Natural killer cell (primary cell): Measurements from ENCODE around the gene METTL8. TPM values are rescaled to one million over a fixed set of nuclear protein-coding genes. Genes with fewer than 3 reads are reported as not detected.
"Not testable (repeated sequence)": the region's sequence is repeated elsewhere in the genome, so short reads cannot be mapped to it uniquely, and the experiment has no call there.

Source experiments
- ATAC-seq, 3 donors: fragments of 150-1000 bp in 2 of 3; fragments of 200-7000 bp in 1 of 3; cut with Tn5 transposase; 1 replicate in 1 of 3; 2 replicates in 2 of 3; pipeline ENCODE4 v1.10.0; 2021; ENCODE audit warnings: mild to moderate bottlenecking in 2 of 3, moderate library complexity in 2 of 3
- DNase-seq, 2 donors: peaks; one replicate each; pipeline versions ENCODE4 v3.0.0 to v3.0.0-alpha.2; 2013 to 2021; ENCODE audit warnings: mixed read lengths in 1 of 2
- H3K27ac ChIP-seq: one replicate; pipeline ENCODE4 v1.5.1; 2013; ENCODE audit warnings: mild to moderate bottlenecking, low read length
- H3K27me3 ChIP-seq: one replicate; pipeline ENCODE4 v1.6.1; 2013; ENCODE audit warnings: low read length; ENCODE audit not compliant: control insufficient read depth, insufficient read depth
- H3K36me3 ChIP-seq: one replicate; pipeline ENCODE4 v1.6.1; 2013; ENCODE audit warnings: low read length; ENCODE audit not compliant: control insufficient read depth, insufficient read depth
- H3K4me1 ChIP-seq: one replicate; pipeline ENCODE4 v1.6.1; 2013; ENCODE audit warnings: low read length; ENCODE audit not compliant: control insufficient read depth, insufficient read depth
- H3K4me3 ChIP-seq: one replicate; pipeline ENCODE4 v1.5.1; 2013; ENCODE audit warnings: low read length
- H3K9me3 ChIP-seq: one replicate; pipeline ENCODE4 v1.6.1; 2013; ENCODE audit warnings: low read length; ENCODE audit not compliant: control insufficient read depth, insufficient read depth
- H3K27ac Mint-ChIP-seq, 2 donors: one replicate each; pipeline ENCODE4 v1.8.0; 2022; ENCODE audit warnings: mild to moderate bottlenecking in 2 of 2, mixed read lengths in 2 of 2, moderate library complexity in 1 of 2
- H3K27me3 Mint-ChIP-seq, 2 donors: one replicate each; pipeline ENCODE4 v1.8.0; 2022; ENCODE audit warnings: low read depth in 2 of 2, mixed read lengths in 2 of 2
- H3K36me3 Mint-ChIP-seq: one replicate; pipeline ENCODE4 v1.8.0; 2022; ENCODE audit warnings: mixed read lengths
- H3K4me1 Mint-ChIP-seq, 2 donors: one replicate each; pipeline ENCODE4 v1.8.0; 2022; ENCODE audit warnings: mixed read lengths in 2 of 2
- H3K4me3 Mint-ChIP-seq: one replicate; pipeline ENCODE4 v1.8.0; 2022; ENCODE audit warnings: mild to moderate bottlenecking, moderate library complexity, mixed read lengths
- H3K9me3 Mint-ChIP-seq, 2 donors: one replicate each; pipeline ENCODE4 v1.8.0; 2022; ENCODE audit warnings: mixed read lengths in 2 of 2
- CTCF ChIP-seq: fragments of 200-600 bp; IDR thresholded peaks from one replicate; pipeline ENCODE4 v1.8.0; 2022; ENCODE audit warnings: antibody characterized with exemption
- WGBS: methylation state at CpG from one replicate; pipeline ENCODE4 v1.1.7; 2013; ENCODE audit warnings: missing lambda C conversion rate; ENCODE audit not compliant: insufficient coverage; 5-methylcytosine and 5-hydroxymethylcytosine counted together
- intact Hi-C: fragments of 100-400 bp; cut with micrococcal nuclease; formaldehyde crosslinking; loops from one replicate; pipeline ENCODE4 v1.14.2; 2022
- total RNA-seq, 4 donors: library from RNA; stranded (reverse); fragments of 120-200 nt in 1 of 4; gene quantifications; one replicate each; pipeline versions ENCODE4 v1.2.3 to v1.2.4, GENCODE V29; 2013 to 2022

METTL8 gene
- total RNA-seq, 3 donors from 2014 or later (not counting 1 experiment from before 2014, with no cell fraction given) = 14.3 to 16.7 (median 15.2) TPM

- peaks cover 3% of the 10 kb centered on the region for H3K36me3 Mint-ChIP-seq
- no peaks in the 10 kb centered on the region for H3K27me3 ChIP-seq
- no peak for ATAC-seq
- peaks cover under 1 to 2% of the 10 kb centered on the region in 2 donors for H3K9me3 Mint-ChIP-seq
- H3K4me1 Mint-ChIP-seq = no peaks in the 10 kb centered on the region
- H3K4me3 ChIP-seq = no peak overlapping the region
- DNase-seq = no peak
- intact Hi-C loops = no loop called here
- H3K36me3 ChIP-seq = no peaks in the 10 kb centered on the region
- H3K4me3 Mint-ChIP-seq = no peak overlapping the region
- no peak for TF ChIP-seq CTCF
- H3K4me1 ChIP-seq = no peaks in the 10 kb centered on the region
- WGBS = 94% methylated on average over 6 of the region's 7 CpGs
- H3K27me3 Mint-ChIP-seq = no peaks in the 10 kb centered on the region
- H3K27ac ChIP-seq = no peak overlapping the region
- H3K27ac Mint-ChIP-seq = no peak overlapping the region
- peaks cover 6% of the 10 kb centered on the region for H3K9me3 ChIP-seq
Observed at GRCh38 chr2:171316755-171317337, 116.9 kb downstream of the METTL8 start.

- Mint-ChIP-seq H3K9me3 (peaks cover 2 to 8% of the 10 kb centered on the region in 2 donors), H3K27ac (no peak overlapping the region), H3K4me1 (no peaks in the 10 kb centered on the region), H3K4me3 (no peak overlapping the region), H3K27me3 (no peaks in the 10 kb centered on the region), H3K36me3 (peaks cover 9% of the 10 kb centered on the region)
- Histone ChIP-seq H3K36me3 (no peaks in the 10 kb centered on the region), H3K27ac (no peak overlapping the region), H3K27me3 (no peaks in the 10 kb centered on the region), H3K4me1 (no peaks in the 10 kb centered on the region), H3K4me3 (no peak overlapping the region), H3K9me3 (peaks cover 6% of the 10 kb centered on the region)
- WGBS = 92% methylated on average over 2 of the region's 2 CpGs
- intact Hi-C loops = no loop called here
- TF ChIP-seq CTCF = no peak
- DNase-seq (no peak), ATAC-seq (no peak)
Observed at GRCh38 chr2:171316220-171316619, 117.6 kb downstream of the METTL8 start.

GRCh38 chr2:171315781-171316180 lies 118.0 kb downstream of the METTL8 start:
- H3K4me3 Mint-ChIP-seq = no peak overlapping the region

GRCh38 chr2:171312182-171312581 lies 121.6 kb downstream of the METTL8 start:
- H3K4me1 Mint-ChIP-seq, H3K27me3 ChIP-seq, ATAC-seq, H3K27me3 Mint-ChIP-seq, H3K27ac ChIP-seq, H3K4me3 Mint-ChIP-seq, H3K4me1 ChIP-seq, H3K27ac Mint-ChIP-seq, H3K4me3 ChIP-seq, H3K9me3 ChIP-seq, DNase-seq, intact Hi-C loops, H3K36me3 ChIP-seq: not testable (repeated sequence)
- 90% methylated on average over 3 of the region's 3 CpGs for WGBS
- Mint-ChIP-seq H3K36me3 (peaks cover 13% of the 10 kb centered on the region), H3K9me3 (peaks cover 4 to 13% of the 10 kb centered on the region in 2 donors)

More at GRCh38 chr2:171315781-171316180, 118.0 kb downstream of the METTL8 start:
- Histone ChIP-seq H3K4me1 (no peaks in the 10 kb centered on the region), H3K36me3 (no peaks in the 10 kb centered on the region), H3K27ac (no peak overlapping the region), H3K9me3 (peaks cover 6% of the 10 kb centered on the region), H3K27me3 (no peaks in the 10 kb centered on the region), H3K4me3 (no peak overlapping the region)
- Mint-ChIP-seq H3K27ac (no peak overlapping the region), H3K36me3 (peaks cover 13% of the 10 kb centered on the region), H3K9me3 (peaks cover 3 to 13% of the 10 kb centered on the region in 2 donors), H3K4me1 (no peaks in the 10 kb centered on the region), H3K27me3 (no peaks in the 10 kb centered on the region)
- intact Hi-C loops = no loop called here
- 100% methylated on average over 3 of the region's 3 CpGs for WGBS
- no peak for ATAC-seq
- no peak for TF ChIP-seq CTCF
- DNase-seq = no peak

- DNase-seq, ATAC-seq, intact Hi-C loops, H3K27ac Mint-ChIP-seq, H3K4me3 Mint-ChIP-seq, H3K27me3 ChIP-seq, H3K27me3 Mint-ChIP-seq, H3K4me1 Mint-ChIP-seq, H3K9me3 ChIP-seq, H3K4me3 ChIP-seq, H3K4me1 ChIP-seq, H3K36me3 ChIP-seq, H3K27ac ChIP-seq: not testable (repeated sequence)
- Mint-ChIP-seq H3K9me3 (peaks cover 4 to 13% of the 10 kb centered on the region in 2 donors), H3K36me3 (peaks cover 13% of the 10 kb centered on the region)
- 90% methylated on average over 1 of the region's 1 CpG for WGBS
Observed at GRCh38 chr2:171311589-171311988, 122.2 kb downstream of the METTL8 start.
